Thoracic aorta (tissue), 2 donors: ENCODE measurements around the gene CLDN14. TPM values are rescaled to one million over a fixed set of nuclear protein-coding genes. Genes with fewer than 3 reads are reported as not detected.

ENCODE experiments used
- ATAC-seq: fragments of 150-250 bp; one replicate; pipeline ENCODE4 v1.8.0; 2017; ENCODE audit warnings: low read depth; ENCODE audit not compliant: insufficient number of reproducible peaks, low FRiP score
- DNase-seq: peaks from one replicate; pipeline ENCODE4 v3.0.0-alpha.2; 2020; ENCODE audit warnings: low spot score
- H3K27ac ChIP-seq, 2 donors: fragments of 200-600 bp; sonication (generic); 1 replicate in 1 of 2; 2 replicates in 1 of 2; pipeline ENCODE4 v1.5.1; 2016; ENCODE audit warnings: mild to moderate bottlenecking in 2 of 2, moderate library complexity in 2 of 2
- H3K27me3 ChIP-seq: fragments of 200-600 bp; sonication (generic); replicated peaks from 2 replicates; pipeline ENCODE4 v1.6.0; 2016; ENCODE audit warnings: mild to moderate bottlenecking; ENCODE audit not compliant: insufficient read depth
- H3K36me3 ChIP-seq: fragments of 200-600 bp; sonication (generic); one replicate; pipeline ENCODE4 v1.5.1; 2016
- H3K4me1 ChIP-seq, 2 donors: fragments of 200-600 bp; sonication (generic); 1 replicate in 1 of 2; 2 replicates in 1 of 2; pipeline versions ENCODE4 v1.5.1 to v1.6.0; 2016; ENCODE audit warnings: low read depth in 2 of 2, mild to moderate bottlenecking in 1 of 2; ENCODE audit not compliant: control insufficient read depth in 1 of 2
- H3K4me3 ChIP-seq: fragments of 200-600 bp; sonication (generic); 2 replicates; pipeline ENCODE4 v1.5.1; 2016; ENCODE audit warnings: mild to moderate bottlenecking
- H3K9me3 ChIP-seq: fragments of 200-600 bp; sonication (generic); 2 replicates; pipeline ENCODE4 v1.5.1; 2016
- CTCF ChIP-seq: fragments of 200-600 bp; sonication (generic); IDR thresholded peaks from one replicate; pipeline ENCODE4 v1.5.1; 2019; ENCODE audit warnings: antibody characterized with exemption
- total RNA-seq, 2 donors: library from RNA; depleted of rRNA; stranded (reverse); fragments of >200 nt; gene quantifications; one replicate each; pipeline versions ENCODE4 v1.1.0 to v1.2.3, GENCODE V29; 2016

CLDN14 gene
- total RNA-seq, 2 donors from 2014 or later: not detected

- no peaks in the 10 kb centered on the region for H3K36me3 ChIP-seq
- H3K4me1 ChIP-seq: no peaks in the 10 kb centered on the region
- H3K27me3 ChIP-seq: no peaks in the 10 kb centered on the region
- no peak overlapping the region for H3K27ac ChIP-seq
- DNase-seq: no peak
- ATAC-seq: no peak
- H3K9me3 ChIP-seq: no peaks in the 10 kb centered on the region
- H3K4me3 ChIP-seq: no peak overlapping the region
- no peak for TF ChIP-seq CTCF
These were observed 42.8 kb downstream of the CLDN14 start for GRCh38 chr21:36436829-36437744.

DNA sequence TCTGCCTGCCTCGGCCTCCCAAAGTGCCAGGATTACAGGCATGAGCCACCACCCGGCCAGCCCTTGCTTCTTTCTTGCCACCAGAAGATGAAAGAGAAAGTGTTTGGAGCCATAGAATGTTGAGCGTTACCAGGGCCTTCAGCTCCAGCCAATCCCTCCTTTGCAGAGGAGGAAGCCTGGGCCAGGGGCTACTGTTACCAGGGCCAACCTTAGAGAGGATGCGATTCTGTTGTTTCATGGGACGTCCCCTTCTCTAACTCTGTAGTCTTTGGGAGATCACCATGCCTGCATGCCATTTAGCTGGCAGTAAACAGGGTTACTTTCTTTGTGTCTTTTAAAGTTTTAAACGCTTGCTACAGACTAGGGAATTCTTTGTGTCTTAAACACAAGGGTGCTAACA is 45.8 kb downstream of the CLDN14 start:
- Histone ChIP-seq H3K27ac (no peak overlapping the region), H3K36me3 (no peaks in the 10 kb centered on the region), H3K4me3 (no peak overlapping the region), H3K9me3 (no peaks in the 10 kb centered on the region), H3K4me1 (peaks cover 2 to 16% of the 10 kb centered on the region in 2 donors), H3K27me3 (no peaks in the 10 kb centered on the region)
- no peak for TF ChIP-seq CTCF
- DNase-seq (no peak), ATAC-seq (no peak)

DNA sequence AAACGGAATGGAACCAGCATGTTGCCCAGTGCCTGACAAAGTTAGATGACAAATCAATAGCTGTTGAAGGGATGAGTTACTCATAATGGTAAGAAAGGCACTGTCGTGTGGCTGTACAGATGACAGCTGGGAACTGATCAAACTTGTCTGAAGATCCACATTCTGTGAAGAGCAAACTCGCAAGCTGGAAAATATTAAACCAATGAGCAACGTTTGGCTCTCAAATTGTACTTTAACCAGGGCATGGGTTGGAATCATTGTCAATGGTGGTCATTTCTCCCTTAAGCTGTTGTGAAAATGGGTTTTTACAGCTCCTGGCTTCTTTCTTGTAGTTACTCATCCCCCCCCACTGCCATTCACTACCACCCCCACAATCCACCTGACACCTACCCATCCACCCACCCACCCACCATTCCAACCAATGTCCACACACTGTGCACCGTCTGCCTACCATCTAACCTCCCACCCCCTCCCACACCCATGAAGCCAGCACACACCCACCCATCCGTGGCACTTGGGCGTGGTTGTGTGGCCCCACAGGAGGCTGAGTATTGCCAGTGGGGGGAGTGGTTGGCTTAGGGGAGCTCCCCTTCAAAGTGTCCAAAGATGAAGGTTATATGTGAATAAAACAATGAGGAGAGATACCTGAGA is 46.7 kb downstream of the CLDN14 start:
- no peak overlapping the region for H3K27ac ChIP-seq
- H3K4me1 ChIP-seq: peaks cover 2 to 16% of the 10 kb centered on the region in 2 donors
- no peaks in the 10 kb centered on the region for H3K9me3 ChIP-seq
- no peaks in the 10 kb centered on the region for H3K27me3 ChIP-seq
- no peak for TF ChIP-seq CTCF
- H3K4me3 ChIP-seq: no peak overlapping the region
- no peak for DNase-seq
- ATAC-seq: no peak
- H3K36me3 ChIP-seq: no peaks in the 10 kb centered on the region

GRCh38 chr21:36431252-36431651 is 48.7 kb downstream of the CLDN14 start:
- TF ChIP-seq CTCF: no peak
- no peak for DNase-seq
- Histone ChIP-seq H3K9me3 (no peaks in the 10 kb centered on the region), H3K4me1 (peaks cover 2 to 16% of the 10 kb centered on the region in 2 donors), H3K27ac (peak overlapping the region in 1 of 2 donors; percentile 65), H3K4me3 (peak overlapping the region; percentile 62), H3K36me3 (no peaks in the 10 kb centered on the region), H3K27me3 (no peaks in the 10 kb centered on the region)
- ATAC-seq: no peak

DNA sequence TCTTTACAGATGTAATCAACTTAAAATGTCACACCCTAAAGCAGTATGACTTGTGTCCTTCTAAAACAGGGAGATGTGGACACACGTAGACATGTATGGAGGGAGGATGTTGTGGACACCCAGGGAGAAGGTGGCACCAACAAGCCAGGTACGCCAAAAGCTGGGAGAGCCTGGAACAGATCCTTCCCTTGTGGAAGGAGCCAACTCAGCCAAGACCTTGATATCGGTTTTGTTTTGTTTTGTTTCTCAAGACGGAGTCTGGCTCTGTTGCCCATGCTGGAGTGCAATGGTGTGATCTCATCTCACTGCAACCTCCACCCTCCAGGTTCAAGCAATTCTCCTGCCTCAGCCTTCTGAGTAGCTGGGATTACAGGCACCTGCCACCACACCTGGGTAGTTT is 49.1 kb downstream of the CLDN14 start:
- no peak for ATAC-seq

More for the DNA sequence above, 49.1 kb downstream of the CLDN14 start:
- Histone ChIP-seq H3K4me3 (peak overlapping the region; percentile 62), H3K27ac (peak overlapping the region; percentile 65), H3K4me1 (peaks cover 2 to 16% of the 10 kb centered on the region in 2 donors), H3K36me3 (no peaks in the 10 kb centered on the region), H3K27me3 (no peaks in the 10 kb centered on the region), H3K9me3 (no peaks in the 10 kb centered on the region)
- no peak for DNase-seq
- TF ChIP-seq CTCF: no peak
